Type B pancreatic cell (in vitro differentiated cells): Measurements from ENCODE around the gene POTEB3. TPM values are rescaled to one million over a fixed set of nuclear protein-coding genes. Genes with fewer than 3 reads are reported as not detected.
"Not testable (repeated sequence)": the region's sequence is repeated elsewhere in the genome, so short reads cannot be mapped to it uniquely, and the experiment has no call there.

Experiments
- DNase-seq: peaks from one replicate; pipeline ENCODE4 v3.0.0; 2021; ENCODE audit warnings: mixed read lengths; ENCODE audit not compliant: unreplicated experiment; ENCODE audit errors: extremely low spot score
- H3K27ac Mint-ChIP-seq: 2 replicates; pipeline ENCODE4 v1.8.0; 2021; ENCODE audit warnings: mild to moderate bottlenecking, mixed read lengths
- H3K27me3 Mint-ChIP-seq: 2 replicates; pipeline ENCODE4 v1.8.0; 2021; ENCODE audit warnings: mixed read lengths
- H3K36me3 Mint-ChIP-seq: 2 replicates; pipeline ENCODE4 v1.8.0; 2021; ENCODE audit warnings: mixed read lengths
- H3K4me1 Mint-ChIP-seq: one replicate; pipeline ENCODE4 v1.8.0; 2021; ENCODE audit warnings: mixed read lengths; ENCODE audit not compliant: unreplicated experiment
- H3K4me3 Mint-ChIP-seq: 2 replicates; pipeline ENCODE4 v1.8.0; 2021; ENCODE audit warnings: mild to moderate bottlenecking, mixed read lengths
- H3K9me3 Mint-ChIP-seq: 2 replicates; pipeline ENCODE4 v1.8.0; 2021; ENCODE audit warnings: mixed read lengths
- microRNA-seq: library from miRNA; unstranded; fragments of <30 nt; microRNA quantifications from one replicate; pipeline ENCODE4, GENCODE V29; 2020
- total RNA-seq: library from RNA; stranded (reverse); gene quantifications from 2 replicates; pipeline ENCODE4 v1.2.1, GENCODE V29; 2021; ENCODE audit warnings: low replicate concordance

The POTEB3 gene
- total RNA-seq, 1 donor from 2014 or later = not detected

GRCh38 chr15:21368625-21369024 lies 71.7 kb downstream of the POTEB3 start:
- DNase-seq, H3K36me3 Mint-ChIP-seq, H3K4me1 Mint-ChIP-seq, H3K27ac Mint-ChIP-seq, H3K4me3 Mint-ChIP-seq, H3K9me3 Mint-ChIP-seq, H3K27me3 Mint-ChIP-seq: not testable (repeated sequence)

Small RNAs within 50 kb of the gene (microRNA-seq; reads per million reads assigned to microRNA genes)
- gene MIR3118-3 = not detected
